Prostate gland (tissue), 2 donors: ENCODE measurements around the gene BAG3.

ENCODE experiments used
- POLR2A ChIP-seq: fragments of 450-650 bp; IDR thresholded peaks from one replicate; pipeline ENCODE4 v1.6.1; 2016; ENCODE audit warnings: antibody characterized with exemption, mild to moderate bottlenecking
- TF ChIP-seq, protein P1 (sequence below), 4 experiments: fragments of 200-600 bp in 2 of 4; fragments of 450-650 bp in 2 of 4; sonication (generic) in 2 of 4; IDR thresholded peaks; 1 replicate in 3 of 4; 2 replicates in 1 of 4; pipeline ENCODE4 v1.5.1; 2016 to 2019; ENCODE audit warnings: antibody characterized with exemption in 4 of 4, mild to moderate bottlenecking in 2 of 4, moderate library complexity in 2 of 4

DNA sequence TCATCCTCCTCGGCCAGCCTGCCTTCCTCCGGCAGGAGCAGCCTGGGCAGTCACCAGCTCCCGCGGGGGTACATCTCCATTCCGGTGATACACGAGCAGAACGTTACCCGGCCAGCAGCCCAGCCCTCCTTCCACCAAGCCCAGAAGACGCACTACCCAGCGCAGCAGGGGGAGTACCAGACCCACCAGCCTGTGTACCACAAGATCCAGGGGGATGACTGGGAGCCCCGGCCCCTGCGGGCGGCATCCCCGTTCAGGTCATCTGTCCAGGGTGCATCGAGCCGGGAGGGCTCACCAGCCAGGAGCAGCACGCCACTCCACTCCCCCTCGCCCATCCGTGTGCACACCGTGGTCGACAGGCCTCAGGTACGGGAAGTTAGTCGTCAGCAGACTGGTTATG, 21.1 kb downstream of the BAG3 start:
- TF ChIP-seq POLR2A = no peak
- TF ChIP-seq, protein P1, sequence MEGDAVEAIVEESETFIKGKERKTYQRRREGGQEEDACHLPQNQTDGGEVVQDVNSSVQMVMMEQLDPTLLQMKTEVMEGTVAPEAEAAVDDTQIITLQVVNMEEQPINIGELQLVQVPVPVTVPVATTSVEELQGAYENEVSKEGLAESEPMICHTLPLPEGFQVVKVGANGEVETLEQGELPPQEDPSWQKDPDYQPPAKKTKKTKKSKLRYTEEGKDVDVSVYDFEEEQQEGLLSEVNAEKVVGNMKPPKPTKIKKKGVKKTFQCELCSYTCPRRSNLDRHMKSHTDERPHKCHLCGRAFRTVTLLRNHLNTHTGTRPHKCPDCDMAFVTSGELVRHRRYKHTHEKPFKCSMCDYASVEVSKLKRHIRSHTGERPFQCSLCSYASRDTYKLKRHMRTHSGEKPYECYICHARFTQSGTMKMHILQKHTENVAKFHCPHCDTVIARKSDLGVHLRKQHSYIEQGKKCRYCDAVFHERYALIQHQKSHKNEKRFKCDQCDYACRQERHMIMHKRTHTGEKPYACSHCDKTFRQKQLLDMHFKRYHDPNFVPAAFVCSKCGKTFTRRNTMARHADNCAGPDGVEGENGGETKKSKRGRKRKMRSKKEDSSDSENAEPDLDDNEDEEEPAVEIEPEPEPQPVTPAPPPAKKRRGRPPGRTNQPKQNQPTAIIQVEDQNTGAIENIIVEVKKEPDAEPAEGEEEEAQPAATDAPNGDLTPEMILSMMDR (IDR thresholded peaks at IDR 0.05) = no peak
